ENCODE measurements around the gene IL1F10. TPM values are rescaled to one million over a fixed set of nuclear protein-coding genes. Genes with fewer than 3 reads are reported as not detected.

IL1F10 gene
- total and polyA plus RNA-seq, 10 of the 15 experiments (the other 5 are each of a cell fraction or from before 2014, with no cell fraction given), result not detected

DNA sequence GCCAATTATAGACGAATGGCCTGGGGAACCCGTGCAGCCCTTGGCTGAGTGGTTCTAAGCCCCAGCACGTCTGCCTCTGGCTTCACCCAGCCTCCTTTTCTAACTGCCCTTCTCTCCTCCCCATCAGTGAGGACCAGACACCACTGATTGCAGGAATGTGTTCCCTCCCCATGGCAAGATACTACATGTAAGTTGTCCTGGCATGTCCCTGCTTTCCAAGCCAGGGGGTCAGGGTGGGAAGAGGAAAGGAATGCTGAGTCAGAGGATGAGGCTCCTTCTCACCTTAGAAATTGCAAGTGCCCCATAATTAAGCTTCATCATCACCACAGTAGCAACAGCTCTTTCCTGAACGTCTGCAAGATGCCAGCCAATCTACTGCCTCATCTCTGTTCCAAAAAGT lies 4.8 kb downstream of the IL1F10 start:
- ATAC-seq (no peak), DNase-seq (ENCODE audit: low read depth, low spot score) (no peak), FAIRE-seq (no peak)
- H3K79me2 ChIP-seq (ENCODE audit: control insufficient read depth, insufficient read depth, low read length), result no peaks in the 10 kb centered on the region
- H3K4me3 ChIP-seq, result no peak overlapping the region
- no peak overlapping the region for H2AFZ ChIP-seq (ENCODE audit: control insufficient read depth, low read depth, low read length)
- H3K9ac ChIP-seq (ENCODE audit: control insufficient read depth, insufficient read depth, low read length), result no peak overlapping the region
- TF ChIP-seq POLR2AphosphoS5 (IDR thresholded peaks at IDR 0.05; ENCODE audit: low read length), result no peak
- TF ChIP-seq, protein P1, sequence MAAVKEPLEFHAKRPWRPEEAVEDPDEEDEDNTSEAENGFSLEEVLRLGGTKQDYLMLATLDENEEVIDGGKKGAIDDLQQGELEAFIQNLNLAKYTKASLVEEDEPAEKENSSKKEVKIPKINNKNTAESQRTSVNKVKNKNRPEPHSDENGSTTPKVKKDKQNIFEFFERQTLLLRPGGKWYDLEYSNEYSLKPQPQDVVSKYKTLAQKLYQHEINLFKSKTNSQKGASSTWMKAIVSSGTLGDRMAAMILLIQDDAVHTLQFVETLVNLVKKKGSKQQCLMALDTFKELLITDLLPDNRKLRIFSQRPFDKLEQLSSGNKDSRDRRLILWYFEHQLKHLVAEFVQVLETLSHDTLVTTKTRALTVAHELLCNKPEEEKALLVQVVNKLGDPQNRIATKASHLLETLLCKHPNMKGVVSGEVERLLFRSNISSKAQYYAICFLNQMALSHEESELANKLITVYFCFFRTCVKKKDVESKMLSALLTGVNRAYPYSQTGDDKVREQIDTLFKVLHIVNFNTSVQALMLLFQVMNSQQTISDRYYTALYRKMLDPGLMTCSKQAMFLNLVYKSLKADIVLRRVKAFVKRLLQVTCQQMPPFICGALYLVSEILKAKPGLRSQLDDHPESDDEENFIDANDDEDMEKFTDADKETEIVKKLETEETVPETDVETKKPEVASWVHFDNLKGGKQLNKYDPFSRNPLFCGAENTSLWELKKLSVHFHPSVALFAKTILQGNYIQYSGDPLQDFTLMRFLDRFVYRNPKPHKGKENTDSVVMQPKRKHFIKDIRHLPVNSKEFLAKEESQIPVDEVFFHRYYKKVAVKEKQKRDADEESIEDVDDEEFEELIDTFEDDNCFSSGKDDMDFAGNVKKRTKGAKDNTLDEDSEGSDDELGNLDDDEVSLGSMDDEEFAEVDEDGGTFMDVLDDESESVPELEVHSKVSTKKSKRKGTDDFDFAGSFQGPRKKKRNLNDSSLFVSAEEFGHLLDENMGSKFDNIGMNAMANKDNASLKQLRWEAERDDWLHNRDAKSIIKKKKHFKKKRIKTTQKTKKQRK (IDR thresholded peaks at IDR 0.05; ENCODE audit: low read depth, low read length), result no peak
- TF ChIP-seq, protein P2, sequence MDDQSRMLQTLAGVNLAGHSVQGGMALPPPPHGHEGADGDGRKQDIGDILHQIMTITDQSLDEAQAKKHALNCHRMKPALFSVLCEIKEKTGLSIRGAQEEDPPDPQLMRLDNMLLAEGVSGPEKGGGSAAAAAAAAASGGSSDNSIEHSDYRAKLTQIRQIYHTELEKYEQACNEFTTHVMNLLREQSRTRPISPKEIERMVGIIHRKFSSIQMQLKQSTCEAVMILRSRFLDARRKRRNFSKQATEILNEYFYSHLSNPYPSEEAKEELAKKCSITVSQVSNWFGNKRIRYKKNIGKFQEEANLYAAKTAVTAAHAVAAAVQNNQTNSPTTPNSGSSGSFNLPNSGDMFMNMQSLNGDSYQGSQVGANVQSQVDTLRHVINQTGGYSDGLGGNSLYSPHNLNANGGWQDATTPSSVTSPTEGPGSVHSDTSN (IDR thresholded peaks at IDR 0.05; ENCODE audit: insufficient replicate concordance, low read depth, low read length), result no peak
- no peak for TF ChIP-seq ZNF384 (IDR thresholded peaks at IDR 0.05; ENCODE audit: borderline replicate concordance, low read depth, low read length)
- no peak for TF ChIP-seq SMC3 (IDR thresholded peaks at IDR 0.05; ENCODE audit: borderline replicate concordance, low read length)
- TF ChIP-seq EED (IDR thresholded peaks at IDR 0.05; ENCODE audit: low read depth), result no peak
- TF ChIP-seq GABPA (IDR thresholded peaks at IDR 0.05; ENCODE audit: low read depth), result no peak
- TF ChIP-seq SUZ12 (IDR thresholded peaks at IDR 0.05; ENCODE audit: unreplicated experiment), result no peak
- TF ChIP-seq, protein P3, sequence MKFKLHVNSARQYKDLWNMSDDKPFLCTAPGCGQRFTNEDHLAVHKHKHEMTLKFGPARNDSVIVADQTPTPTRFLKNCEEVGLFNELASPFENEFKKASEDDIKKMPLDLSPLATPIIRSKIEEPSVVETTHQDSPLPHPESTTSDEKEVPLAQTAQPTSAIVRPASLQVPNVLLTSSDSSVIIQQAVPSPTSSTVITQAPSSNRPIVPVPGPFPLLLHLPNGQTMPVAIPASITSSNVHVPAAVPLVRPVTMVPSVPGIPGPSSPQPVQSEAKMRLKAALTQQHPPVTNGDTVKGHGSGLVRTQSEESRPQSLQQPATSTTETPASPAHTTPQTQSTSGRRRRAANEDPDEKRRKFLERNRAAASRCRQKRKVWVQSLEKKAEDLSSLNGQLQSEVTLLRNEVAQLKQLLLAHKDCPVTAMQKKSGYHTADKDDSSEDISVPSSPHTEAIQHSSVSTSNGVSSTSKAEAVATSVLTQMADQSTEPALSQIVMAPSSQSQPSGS (IDR thresholded peaks at IDR 0.05; ENCODE audit: low read length), result no peak
- TF ChIP-seq ESRRA (IDR thresholded peaks at IDR 0.05; ENCODE audit: low read length), result no peak
- no peak for TF ChIP-seq BCL11A (IDR thresholded peaks at IDR 0.05; ENCODE audit: low read depth, low read length)
- TF ChIP-seq NR2F1 (conservative IDR thresholded peaks at IDR 0.05), result no peak
- no peak for TF ChIP-seq KLF5 (IDR thresholded peaks at IDR 0.05; ENCODE audit: partially characterized antibody)
- TF ChIP-seq DPF2 (IDR thresholded peaks at IDR 0.05), result no peak
- H3K9me3 ChIP-seq (replicated peaks; ENCODE audit: control insufficient read depth, insufficient read depth, low read length), result no peaks in the 10 kb centered on the region
- no peak overlapping the region for H3K4me2 ChIP-seq (ENCODE audit: control insufficient read depth, insufficient read depth)
- H3K27ac ChIP-seq (ENCODE audit: control insufficient read depth, insufficient read depth), result no peak overlapping the region
- H3K4me1 ChIP-seq (ENCODE audit: control insufficient read depth, insufficient read depth, low read length), result no peaks in the 10 kb centered on the region
- BruUV-seq (replicated peaks), result no TSS peak
- intact Hi-C loops (cut with micrococcal nuclease; ENCODE audit: unreplicated experiment), result no loop called here
- SMC1A ChIA-PET (ENCODE audit: uncharacterized antibody, unreplicated experiment), result no interaction called here
- in situ Hi-C loops (cut with MboI), result no loop called here
- H3K36me3 ChIP-seq (ENCODE audit: control insufficient read depth in 2 of 2, insufficient read depth in 2 of 2, low read length in 1 of 2), result no peaks in the 10 kb centered on the region
- CTCF ChIA-PET, result interaction anchor here (4.3 kb wide), 1 partner anchor 8 kb away, joined by 14 read pairs; no protein-coding TSS in a partner anchor
- POLR2A ChIA-PET, result no interaction called here
- 0 out of 4 replicates have a peak, but pooled peaks cover 0 to 1% of the 10 kb centered on the region in 2 experiments for H3K27me3 ChIP-seq (replicated peaks in 1 of 2; ENCODE audit: control insufficient read depth in 2 of 2, insufficient read depth in 2 of 2, low read length in 1 of 2)
- RAD21 ChIA-PET (ENCODE audit: unreplicated experiment), result interaction anchor here (1.3 kb wide), 1 partner anchor 16 kb away, joined by 3 read pairs; no protein-coding TSS in a partner anchor
- WGBS (ENCODE audit: insufficient coverage, insufficient replicate concordance, low lambda C conversion rate, missing lambda C conversion rate), result 4% methylated on average over 4 of the region's 4 CpGs
- no peaks in the 10 kb centered on the region for H4K20me1 ChIP-seq (ENCODE audit: control insufficient read depth, insufficient read depth)
